ENCODE results near the gene DBP.

DBP gene

GRCh38 chr19:48678201-48678600 is 41.0 kb upstream of the DBP start:
- CTCF ChIA-PET: interaction anchor here (5.6 kb wide), 1 partner anchor 32 kb away, joined by 23 read pairs; the partner anchor contains the start of gene CA11
- POLR2A ChIA-PET: no interaction called here
- no peak for TF ChIP-seq CTCF (IDR thresholded peaks at IDR 0.05; ENCODE audit: control extremely low read depth, extremely low read depth, low read depth, missing control alignments)
- peak; percentile 10 for DNase-seq (ENCODE audit: extremely low spot score)

- ChIA-PET CTCF (interaction anchor here (1.1 to 5.6 kb wide), 4 partner anchors 20 to 168 kb away, joined by 3 to 23 read pairs (median 6); partner anchors contain the start of gene CA11), POLR2A (no interaction called here)
- DNase-seq (ENCODE audit: extremely low spot score): no peak
- TF ChIP-seq CTCF (IDR thresholded peaks at IDR 0.05; ENCODE audit: control extremely low read depth, extremely low read depth, low read depth, missing control alignments): no peak
Observed at GRCh38 chr19:48676887-48677286, 39.7 kb upstream of the DBP start.

- ChIA-PET CTCF (interaction anchor here (1.1 to 5.6 kb wide), 6 partner anchors 8 to 168 kb away, joined by 3 to 23 read pairs (median 4); partner anchors contain the start of gene CA11), POLR2A (no interaction called here)
- no peak for TF ChIP-seq CTCF (IDR thresholded peaks at IDR 0.05; ENCODE audit: control extremely low read depth, extremely low read depth, low read depth, missing control alignments)
- DNase-seq (ENCODE audit: extremely low spot score): peak; percentile 20
Observed at GRCh38 chr19:48676487-48676886, 39.3 kb upstream of the DBP start.

GRCh38 chr19:48674921-48675824 is 38.0 kb upstream of the DBP start:
- peak; percentile 92 for DNase-seq (ENCODE audit: extremely low spot score)
- CTCF ChIA-PET: interaction anchor here (0.6 to 5.6 kb wide), 35 partner anchors 8 to 296 kb away, joined by 3 to 23 read pairs (median 4); partner anchors contain the start of genes CA11, HSD17B14 and IZUMO1
- POLR2A ChIA-PET: interaction anchor here (0.5 kb wide), 1 partner anchor 42 kb away, joined by 3 read pairs; no protein-coding TSS in a partner anchor
- peak; percentile 87 for TF ChIP-seq CTCF (IDR thresholded peaks at IDR 0.05; ENCODE audit: control extremely low read depth, extremely low read depth, low read depth, missing control alignments)

GRCh38 chr19:48674216-48674809 is 37.1 kb upstream of the DBP start:
- ChIA-PET POLR2A (interaction anchor here (0.5 kb wide), 1 partner anchor 43 kb away, joined by 3 read pairs; no protein-coding TSS in a partner anchor), CTCF (interaction anchor here (0.6 to 5.6 kb wide), 28 partner anchors 8 to 296 kb away, joined by 3 to 23 read pairs (median 5); partner anchors contain the start of genes CA11, HSD17B14 and IZUMO1)
- peak; percentile 16 for DNase-seq (ENCODE audit: extremely low spot score)
- TF ChIP-seq CTCF (IDR thresholded peaks at IDR 0.05; ENCODE audit: control extremely low read depth, extremely low read depth, low read depth, missing control alignments): no peak

- no peak for DNase-seq (ENCODE audit: extremely low spot score)
- no peak for TF ChIP-seq CTCF (IDR thresholded peaks at IDR 0.05; ENCODE audit: control extremely low read depth, extremely low read depth, low read depth, missing control alignments)
- POLR2A ChIA-PET: no interaction called here
- CTCF ChIA-PET: interaction anchor here (1.1 to 5.6 kb wide), 15 partner anchors 7 to 169 kb away, joined by 3 to 23 read pairs (median 7); partner anchors contain the start of genes CA11 and HSD17B14
Observed at GRCh38 chr19:48673436-48674100, 36.4 kb upstream of the DBP start.
